Measurements from ENCODE around the gene GRAMD1A.

GRAMD1A gene

GRCh38 chr19:35000647-35001501 is 751 bp downstream of the GRAMD1A start (continued):
- TF ChIP-seq, protein P1, sequence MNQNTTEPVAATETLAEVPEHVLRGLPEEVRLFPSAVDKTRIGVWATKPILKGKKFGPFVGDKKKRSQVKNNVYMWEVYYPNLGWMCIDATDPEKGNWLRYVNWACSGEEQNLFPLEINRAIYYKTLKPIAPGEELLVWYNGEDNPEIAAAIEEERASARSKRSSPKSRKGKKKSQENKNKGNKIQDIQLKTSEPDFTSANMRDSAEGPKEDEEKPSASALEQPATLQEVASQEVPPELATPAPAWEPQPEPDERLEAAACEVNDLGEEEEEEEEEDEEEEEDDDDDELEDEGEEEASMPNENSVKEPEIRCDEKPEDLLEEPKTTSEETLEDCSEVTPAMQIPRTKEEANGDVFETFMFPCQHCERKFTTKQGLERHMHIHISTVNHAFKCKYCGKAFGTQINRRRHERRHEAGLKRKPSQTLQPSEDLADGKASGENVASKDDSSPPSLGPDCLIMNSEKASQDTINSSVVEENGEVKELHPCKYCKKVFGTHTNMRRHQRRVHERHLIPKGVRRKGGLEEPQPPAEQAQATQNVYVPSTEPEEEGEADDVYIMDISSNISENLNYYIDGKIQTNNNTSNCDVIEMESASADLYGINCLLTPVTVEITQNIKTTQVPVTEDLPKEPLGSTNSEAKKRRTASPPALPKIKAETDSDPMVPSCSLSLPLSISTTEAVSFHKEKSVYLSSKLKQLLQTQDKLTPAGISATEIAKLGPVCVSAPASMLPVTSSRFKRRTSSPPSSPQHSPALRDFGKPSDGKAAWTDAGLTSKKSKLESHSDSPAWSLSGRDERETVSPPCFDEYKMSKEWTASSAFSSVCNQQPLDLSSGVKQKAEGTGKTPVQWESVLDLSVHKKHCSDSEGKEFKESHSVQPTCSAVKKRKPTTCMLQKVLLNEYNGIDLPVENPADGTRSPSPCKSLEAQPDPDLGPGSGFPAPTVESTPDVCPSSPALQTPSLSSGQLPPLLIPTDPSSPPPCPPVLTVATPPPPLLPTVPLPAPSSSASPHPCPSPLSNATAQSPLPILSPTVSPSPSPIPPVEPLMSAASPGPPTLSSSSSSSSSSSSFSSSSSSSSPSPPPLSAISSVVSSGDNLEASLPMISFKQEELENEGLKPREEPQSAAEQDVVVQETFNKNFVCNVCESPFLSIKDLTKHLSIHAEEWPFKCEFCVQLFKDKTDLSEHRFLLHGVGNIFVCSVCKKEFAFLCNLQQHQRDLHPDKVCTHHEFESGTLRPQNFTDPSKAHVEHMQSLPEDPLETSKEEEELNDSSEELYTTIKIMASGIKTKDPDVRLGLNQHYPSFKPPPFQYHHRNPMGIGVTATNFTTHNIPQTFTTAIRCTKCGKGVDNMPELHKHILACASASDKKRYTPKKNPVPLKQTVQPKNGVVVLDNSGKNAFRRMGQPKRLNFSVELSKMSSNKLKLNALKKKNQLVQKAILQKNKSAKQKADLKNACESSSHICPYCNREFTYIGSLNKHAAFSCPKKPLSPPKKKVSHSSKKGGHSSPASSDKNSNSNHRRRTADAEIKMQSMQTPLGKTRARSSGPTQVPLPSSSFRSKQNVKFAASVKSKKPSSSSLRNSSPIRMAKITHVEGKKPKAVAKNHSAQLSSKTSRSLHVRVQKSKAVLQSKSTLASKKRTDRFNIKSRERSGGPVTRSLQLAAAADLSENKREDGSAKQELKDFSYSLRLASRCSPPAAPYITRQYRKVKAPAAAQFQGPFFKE (tag by site-specific recombination; IDR thresholded peaks at IDR 0.05; ENCODE audit: borderline replicate concordance), result peak; percentile 44; the same call in 1 of the 2 replicates
- TF ChIP-seq ZNF214 (tag by site-specific recombination; IDR thresholded peaks at IDR 0.05; ENCODE audit: borderline replicate concordance) (no peak), ZNF391 (tag by site-specific recombination; IDR thresholded peaks at IDR 0.05; ENCODE audit: borderline replicate concordance, low read depth) (peak; percentile 66; the same call in 1 of the 2 replicates), ZNF776 (tag by site-specific recombination; IDR thresholded peaks at IDR 0.05; ENCODE audit: borderline replicate concordance) (no peak), ZNF114 (tag by site-specific recombination; IDR thresholded peaks at IDR 0.05) (no peak), ZNF292 (tag by site-specific recombination; IDR thresholded peaks at IDR 0.05; ENCODE audit: borderline replicate concordance, low read depth) (no peak), ZNF19 (tag by site-specific recombination; IDR thresholded peaks at IDR 0.05; ENCODE audit: low read depth) (no peak), SCRT1 (tag by site-specific recombination; IDR thresholded peaks at IDR 0.05; ENCODE audit: borderline replicate concordance) (no peak), ZNF521 (tag by site-specific recombination; IDR thresholded peaks at IDR 0.05) (no peak), ZNF530 (tag by site-specific recombination; IDR thresholded peaks at IDR 0.05; ENCODE audit: low read depth) (no peak), AEBP2 (tag by site-specific recombination; IDR thresholded peaks at IDR 0.05; ENCODE audit: borderline replicate concordance) (no peak), ZNF555 (tag by site-specific recombination; conservative IDR thresholded peaks at IDR 0.05) (no peak), ZNF24 (tag by site-specific recombination; IDR thresholded peaks at IDR 0.05) (no peak), ZNF670 (tag by site-specific recombination; IDR thresholded peaks at IDR 0.05; ENCODE audit: low read depth) (no peak), ZNF416 (tag by site-specific recombination; IDR thresholded peaks at IDR 0.05) (no peak), CTCF (tag by site-specific recombination; IDR thresholded peaks at IDR 0.05) (no peak), ZNF341 (tag by site-specific recombination; IDR thresholded peaks at IDR 0.05; ENCODE audit: low read depth) (peak; percentile 74), ZNF544 (tag by site-specific recombination; IDR thresholded peaks at IDR 0.05) (no peak)
- TF ChIP-seq, protein P2, sequence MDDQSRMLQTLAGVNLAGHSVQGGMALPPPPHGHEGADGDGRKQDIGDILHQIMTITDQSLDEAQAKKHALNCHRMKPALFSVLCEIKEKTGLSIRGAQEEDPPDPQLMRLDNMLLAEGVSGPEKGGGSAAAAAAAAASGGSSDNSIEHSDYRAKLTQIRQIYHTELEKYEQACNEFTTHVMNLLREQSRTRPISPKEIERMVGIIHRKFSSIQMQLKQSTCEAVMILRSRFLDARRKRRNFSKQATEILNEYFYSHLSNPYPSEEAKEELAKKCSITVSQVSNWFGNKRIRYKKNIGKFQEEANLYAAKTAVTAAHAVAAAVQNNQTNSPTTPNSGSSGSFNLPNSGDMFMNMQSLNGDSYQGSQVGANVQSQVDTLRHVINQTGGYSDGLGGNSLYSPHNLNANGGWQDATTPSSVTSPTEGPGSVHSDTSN (CRISPR knock-in tag; IDR thresholded peaks at IDR 0.05), result no peak
- TF ChIP-seq, protein P3, sequence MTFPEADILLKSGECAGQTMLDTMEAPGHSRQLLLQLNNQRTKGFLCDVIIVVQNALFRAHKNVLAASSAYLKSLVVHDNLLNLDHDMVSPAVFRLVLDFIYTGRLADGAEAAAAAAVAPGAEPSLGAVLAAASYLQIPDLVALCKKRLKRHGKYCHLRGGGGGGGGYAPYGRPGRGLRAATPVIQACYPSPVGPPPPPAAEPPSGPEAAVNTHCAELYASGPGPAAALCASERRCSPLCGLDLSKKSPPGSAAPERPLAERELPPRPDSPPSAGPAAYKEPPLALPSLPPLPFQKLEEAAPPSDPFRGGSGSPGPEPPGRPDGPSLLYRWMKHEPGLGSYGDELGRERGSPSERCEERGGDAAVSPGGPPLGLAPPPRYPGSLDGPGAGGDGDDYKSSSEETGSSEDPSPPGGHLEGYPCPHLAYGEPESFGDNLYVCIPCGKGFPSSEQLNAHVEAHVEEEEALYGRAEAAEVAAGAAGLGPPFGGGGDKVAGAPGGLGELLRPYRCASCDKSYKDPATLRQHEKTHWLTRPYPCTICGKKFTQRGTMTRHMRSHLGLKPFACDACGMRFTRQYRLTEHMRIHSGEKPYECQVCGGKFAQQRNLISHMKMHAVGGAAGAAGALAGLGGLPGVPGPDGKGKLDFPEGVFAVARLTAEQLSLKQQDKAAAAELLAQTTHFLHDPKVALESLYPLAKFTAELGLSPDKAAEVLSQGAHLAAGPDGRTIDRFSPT (tag by site-specific recombination; IDR thresholded peaks at IDR 0.05), result peak; percentile 32; the same call in 1 of the 2 replicates
- TF ChIP-seq, protein P4, sequence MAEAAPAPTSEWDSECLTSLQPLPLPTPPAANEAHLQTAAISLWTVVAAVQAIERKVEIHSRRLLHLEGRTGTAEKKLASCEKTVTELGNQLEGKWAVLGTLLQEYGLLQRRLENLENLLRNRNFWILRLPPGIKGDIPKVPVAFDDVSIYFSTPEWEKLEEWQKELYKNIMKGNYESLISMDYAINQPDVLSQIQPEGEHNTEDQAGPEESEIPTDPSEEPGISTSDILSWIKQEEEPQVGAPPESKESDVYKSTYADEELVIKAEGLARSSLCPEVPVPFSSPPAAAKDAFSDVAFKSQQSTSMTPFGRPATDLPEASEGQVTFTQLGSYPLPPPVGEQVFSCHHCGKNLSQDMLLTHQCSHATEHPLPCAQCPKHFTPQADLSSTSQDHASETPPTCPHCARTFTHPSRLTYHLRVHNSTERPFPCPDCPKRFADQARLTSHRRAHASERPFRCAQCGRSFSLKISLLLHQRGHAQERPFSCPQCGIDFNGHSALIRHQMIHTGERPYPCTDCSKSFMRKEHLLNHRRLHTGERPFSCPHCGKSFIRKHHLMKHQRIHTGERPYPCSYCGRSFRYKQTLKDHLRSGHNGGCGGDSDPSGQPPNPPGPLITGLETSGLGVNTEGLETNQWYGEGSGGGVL (tag by site-specific recombination; IDR thresholded peaks at IDR 0.05), result no peak; the same call in 1 of the 2 replicates
